Astrocyte of the cerebellum (primary cell): ENCODE data around the gene LIN28B.

Source experiments
- DNase-seq: peaks from one replicate; pipeline ENCODE4 v3.0.0-alpha.2; 2011; ENCODE audit warnings: low read depth
- H3K4me3 ChIP-seq: 2 replicates; pipeline ENCODE4 v1.5.1; 2011; ENCODE audit warnings: mild to moderate bottlenecking, low read depth, low read length, moderate library complexity
- in situ Hi-C: cut with HindIII; loops from 2 replicates; pipeline ENCODE4 v1.10.0; 2017; ENCODE audit warnings: low sequenced_read_pairs
- TF ChIP-seq, protein P1 (sequence below): IDR thresholded peaks from 2 replicates; pipeline ENCODE4 v1.5.1; 2012; ENCODE audit warnings: low read length, low read depth, moderate library complexity, mild to moderate bottlenecking; ENCODE audit errors: missing control alignments

LIN28B gene, protein sequence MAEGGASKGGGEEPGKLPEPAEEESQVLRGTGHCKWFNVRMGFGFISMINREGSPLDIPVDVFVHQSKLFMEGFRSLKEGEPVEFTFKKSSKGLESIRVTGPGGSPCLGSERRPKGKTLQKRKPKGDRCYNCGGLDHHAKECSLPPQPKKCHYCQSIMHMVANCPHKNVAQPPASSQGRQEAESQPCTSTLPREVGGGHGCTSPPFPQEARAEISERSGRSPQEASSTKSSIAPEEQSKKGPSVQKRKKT

DNA sequence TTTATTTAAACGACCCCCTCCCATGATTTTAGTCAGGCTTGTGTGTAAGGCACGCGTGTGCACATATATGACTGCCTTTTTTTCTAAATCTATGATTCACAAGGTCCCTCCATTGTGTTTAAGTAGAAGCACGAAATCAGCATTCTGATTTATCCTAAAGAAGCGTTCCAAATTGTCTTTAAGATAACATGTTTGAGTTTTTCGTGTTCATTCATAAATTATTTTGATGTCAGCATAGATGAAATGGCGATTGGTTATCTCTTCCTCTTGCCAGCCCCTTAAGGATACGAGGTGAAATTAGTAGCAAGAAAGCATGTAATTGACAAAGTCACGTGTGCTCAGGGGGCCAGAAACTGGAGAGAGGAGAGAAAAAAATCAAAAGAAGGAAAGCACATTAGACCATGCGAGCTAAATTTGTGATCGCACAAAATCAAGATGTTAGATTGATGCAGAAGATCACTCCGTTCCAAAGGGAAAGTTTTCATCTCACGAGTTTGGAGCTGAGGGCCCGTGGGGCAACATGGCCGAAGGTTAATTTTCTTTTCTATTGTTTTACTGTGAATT is at the start of gene LIN28B:
Gene LIN28B, plus strand, starts transcription at position 377 of the 564 bp plus-strand sequence. Its CDS starts 144 bp downstream, at position 521.
- H3K4me3 ChIP-seq: no peak within 1 kb of the TSS
- TF ChIP-seq, protein P1, sequence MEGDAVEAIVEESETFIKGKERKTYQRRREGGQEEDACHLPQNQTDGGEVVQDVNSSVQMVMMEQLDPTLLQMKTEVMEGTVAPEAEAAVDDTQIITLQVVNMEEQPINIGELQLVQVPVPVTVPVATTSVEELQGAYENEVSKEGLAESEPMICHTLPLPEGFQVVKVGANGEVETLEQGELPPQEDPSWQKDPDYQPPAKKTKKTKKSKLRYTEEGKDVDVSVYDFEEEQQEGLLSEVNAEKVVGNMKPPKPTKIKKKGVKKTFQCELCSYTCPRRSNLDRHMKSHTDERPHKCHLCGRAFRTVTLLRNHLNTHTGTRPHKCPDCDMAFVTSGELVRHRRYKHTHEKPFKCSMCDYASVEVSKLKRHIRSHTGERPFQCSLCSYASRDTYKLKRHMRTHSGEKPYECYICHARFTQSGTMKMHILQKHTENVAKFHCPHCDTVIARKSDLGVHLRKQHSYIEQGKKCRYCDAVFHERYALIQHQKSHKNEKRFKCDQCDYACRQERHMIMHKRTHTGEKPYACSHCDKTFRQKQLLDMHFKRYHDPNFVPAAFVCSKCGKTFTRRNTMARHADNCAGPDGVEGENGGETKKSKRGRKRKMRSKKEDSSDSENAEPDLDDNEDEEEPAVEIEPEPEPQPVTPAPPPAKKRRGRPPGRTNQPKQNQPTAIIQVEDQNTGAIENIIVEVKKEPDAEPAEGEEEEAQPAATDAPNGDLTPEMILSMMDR: no peak
- in situ Hi-C loops: no loop called here
- no peak for DNase-seq

DNA sequence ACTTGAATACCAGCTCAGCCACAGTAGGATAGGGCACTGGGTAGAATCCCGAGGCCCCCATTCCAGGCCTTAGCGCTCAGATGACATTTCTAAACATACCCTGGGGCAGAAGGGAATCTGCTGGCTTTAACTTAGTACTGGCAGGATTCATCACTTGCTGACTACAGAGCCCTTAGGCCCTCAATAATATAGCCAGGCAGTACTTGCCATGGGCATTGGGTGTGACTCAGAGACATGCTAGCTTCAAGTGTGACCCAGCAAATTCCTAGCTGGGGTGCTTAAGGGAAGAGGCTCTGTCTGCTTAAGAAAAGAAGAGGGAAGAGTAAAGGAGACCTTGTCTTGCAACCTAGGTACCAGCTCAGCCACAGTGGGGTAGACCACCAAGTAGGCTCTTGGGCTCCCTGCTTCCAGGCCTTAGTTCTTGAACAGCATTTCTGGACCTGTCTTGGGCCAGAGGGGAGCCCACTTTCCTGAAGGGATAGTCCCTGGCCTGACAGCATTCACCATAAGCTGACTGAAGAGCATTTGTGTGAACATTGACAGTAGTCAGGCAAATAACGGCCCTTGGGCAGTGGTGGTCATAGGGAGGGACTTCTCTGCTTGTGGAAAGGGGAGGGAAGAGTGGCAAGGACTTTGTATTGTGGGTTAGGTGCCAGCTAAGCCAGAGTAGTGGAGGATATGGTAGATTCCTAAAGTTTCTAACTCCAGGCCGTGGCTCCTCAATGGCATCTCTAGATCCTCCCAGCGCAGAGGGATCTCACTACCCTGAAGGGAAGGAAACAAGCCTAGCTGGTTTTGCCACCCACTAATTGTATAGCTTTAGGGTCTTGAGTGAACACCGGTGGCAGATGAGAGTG is 48.6 kb upstream of the LIN28B start:
- no peak overlapping the region for H3K4me3 ChIP-seq
- no peak for DNase-seq
- TF ChIP-seq, protein P1: no peak
- in situ Hi-C loops: no loop called here

DNA sequence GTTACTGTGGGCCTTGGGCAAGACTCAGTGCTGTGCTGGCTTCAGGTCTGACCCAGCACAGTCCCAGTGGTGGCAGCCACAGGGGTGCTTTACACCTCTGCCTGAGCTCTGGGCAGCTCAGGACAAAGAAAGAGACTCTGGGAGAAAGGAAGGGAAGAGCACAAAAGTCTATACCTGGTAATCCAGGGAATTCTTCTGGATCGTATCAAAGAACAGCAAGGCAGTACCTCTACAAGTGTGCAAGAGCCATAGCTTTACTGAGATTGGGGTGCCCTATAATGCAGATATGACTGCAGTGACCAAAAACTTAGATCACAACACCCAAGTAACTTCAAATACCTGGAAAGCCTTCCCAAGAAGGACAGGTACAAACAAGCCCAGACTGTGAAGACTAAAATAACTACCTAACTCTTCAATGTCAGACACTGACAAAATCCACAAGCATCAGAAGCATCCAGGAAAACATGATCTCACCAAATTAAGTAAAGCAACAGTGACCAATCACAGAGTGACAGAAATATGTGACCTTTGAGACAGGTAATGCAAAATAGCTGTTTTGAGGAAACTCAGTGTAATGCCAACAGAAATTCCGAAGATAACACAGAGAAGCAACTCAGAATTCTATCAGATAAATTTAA is 47.9 kb upstream of the LIN28B start:
- no peak overlapping the region for H3K4me3 ChIP-seq
- in situ Hi-C loops: no loop called here
- no peak for DNase-seq
- TF ChIP-seq, protein P1: no peak

DNA sequence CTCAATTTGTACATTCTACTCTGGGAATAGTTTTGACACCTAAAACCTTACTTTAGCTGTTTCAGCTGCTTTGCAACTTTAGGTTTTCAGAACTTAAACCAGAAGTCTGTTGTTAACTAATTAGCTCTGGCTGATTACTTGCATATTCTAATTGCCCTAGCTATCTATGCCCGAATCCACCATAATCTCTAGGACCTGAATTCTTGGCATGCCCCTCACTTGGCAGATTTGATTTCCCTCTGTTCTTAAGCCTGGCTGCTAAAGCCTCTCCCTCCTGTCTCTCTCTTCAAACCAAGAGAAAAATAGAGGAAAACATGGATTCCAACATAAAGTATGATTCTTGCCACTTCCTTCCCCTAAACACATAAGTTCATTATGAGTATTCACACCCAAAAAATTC is 35.0 kb upstream of the LIN28B start:
- no peak overlapping the region for H3K4me3 ChIP-seq
- TF ChIP-seq, protein P1: no peak
- in situ Hi-C loops: no loop called here
- no peak for DNase-seq

DNA sequence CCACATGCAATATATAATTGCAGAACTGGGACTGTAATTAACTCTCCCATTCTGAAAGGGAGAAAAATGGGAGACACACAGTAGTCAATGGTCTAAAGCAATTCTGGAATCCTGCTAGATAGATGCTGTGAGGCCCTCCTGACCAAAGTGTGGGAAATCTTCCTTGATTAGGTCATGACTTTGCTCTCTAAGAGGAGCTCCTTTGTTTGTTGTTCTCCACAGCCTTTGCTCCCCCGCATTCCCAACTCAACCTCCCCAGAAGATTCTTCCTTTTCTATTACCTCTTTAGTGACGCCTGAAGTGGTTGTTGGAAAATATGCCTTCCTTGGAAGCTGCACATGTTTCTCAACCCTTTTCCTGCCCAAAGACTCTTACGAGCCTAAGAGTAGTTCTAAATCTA is 28.8 kb upstream of the LIN28B start:
- TF ChIP-seq, protein P1: no peak
- no peak overlapping the region for H3K4me3 ChIP-seq
- no peak for DNase-seq
- in situ Hi-C loops: no loop called here

DNA sequence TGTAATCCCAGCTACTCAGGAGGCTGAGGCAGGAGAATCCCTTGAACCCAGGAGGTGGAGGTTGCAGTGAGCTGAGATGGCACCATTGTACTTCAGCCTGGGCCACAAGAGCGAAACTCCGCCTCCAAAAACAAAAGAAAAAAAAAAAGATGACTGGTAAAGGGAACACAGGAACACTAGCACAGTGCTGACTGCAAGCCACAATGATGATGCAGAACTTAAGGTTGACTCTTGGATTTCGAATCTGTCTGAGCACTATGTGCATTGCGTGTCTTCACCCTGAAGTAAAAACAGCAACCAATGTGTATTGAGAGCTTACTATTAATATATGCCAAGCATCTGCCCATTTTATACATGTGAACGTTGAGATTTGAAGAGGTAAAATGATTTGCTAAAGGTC is 27.6 kb upstream of the LIN28B start:
- in situ Hi-C loops: no loop called here
- DNase-seq: no peak
- TF ChIP-seq, protein P1: no peak
- H3K4me3 ChIP-seq: no peak overlapping the region
